ENCODE data around the gene SLC2A4RG.
"Not testable (repeated sequence)": the region's sequence is repeated elsewhere in the genome, so short reads cannot be mapped to it uniquely, and the experiment has no call there.

SLC2A4RG gene

DNA sequence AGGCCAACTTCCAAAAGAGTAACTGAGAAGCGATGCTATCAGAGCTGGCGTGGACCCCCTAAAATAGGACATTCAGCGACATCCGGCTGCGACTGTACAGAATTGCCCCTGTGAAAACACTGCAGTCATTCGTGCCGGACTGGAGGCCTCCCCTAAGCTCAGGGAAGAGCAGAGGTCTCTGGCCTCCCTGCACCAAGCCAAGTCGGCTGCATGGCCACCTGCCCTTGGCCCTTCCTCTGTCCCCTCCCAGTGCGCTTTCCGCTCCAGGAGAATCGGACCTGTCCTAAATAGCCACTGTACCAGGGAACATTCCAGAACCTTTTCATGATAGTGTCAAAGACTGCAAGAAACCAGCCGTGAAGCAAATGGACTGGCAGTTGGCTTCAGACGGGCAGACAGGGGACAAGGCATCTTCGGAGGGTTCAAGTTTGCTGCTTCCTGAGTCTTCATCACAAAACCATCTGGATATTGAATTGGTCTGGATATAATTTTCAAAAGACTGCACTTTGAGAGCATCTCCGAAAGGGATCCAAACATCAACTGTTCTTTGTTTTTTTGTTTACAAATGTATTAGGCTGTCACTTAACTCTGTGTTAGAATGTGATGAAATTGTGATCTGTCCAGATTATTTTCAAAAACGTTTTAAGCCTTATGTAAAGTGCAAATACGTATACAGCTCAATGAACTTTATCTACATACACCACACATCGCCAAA is 16.5 kb downstream of the SLC2A4RG start:
- DNase-seq: no peak

DNA sequence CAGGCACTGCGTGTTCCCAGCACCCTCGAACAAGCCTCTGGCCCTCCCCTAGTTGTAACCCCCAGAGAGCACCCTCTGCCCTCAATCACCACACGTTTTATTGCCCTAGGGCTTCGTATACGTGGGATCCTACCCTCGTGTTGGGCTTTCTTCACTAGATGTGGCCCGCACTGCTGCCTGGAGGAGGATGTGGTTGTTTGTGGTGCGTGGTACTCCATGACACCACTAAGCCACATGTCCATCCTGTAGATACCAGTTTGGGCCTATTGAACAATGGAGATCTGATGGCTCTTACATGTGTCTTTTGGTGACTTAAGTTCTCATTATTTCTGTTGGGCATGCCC is 17.0 kb downstream of the SLC2A4RG start:
- DNase-seq: no peak

DNA sequence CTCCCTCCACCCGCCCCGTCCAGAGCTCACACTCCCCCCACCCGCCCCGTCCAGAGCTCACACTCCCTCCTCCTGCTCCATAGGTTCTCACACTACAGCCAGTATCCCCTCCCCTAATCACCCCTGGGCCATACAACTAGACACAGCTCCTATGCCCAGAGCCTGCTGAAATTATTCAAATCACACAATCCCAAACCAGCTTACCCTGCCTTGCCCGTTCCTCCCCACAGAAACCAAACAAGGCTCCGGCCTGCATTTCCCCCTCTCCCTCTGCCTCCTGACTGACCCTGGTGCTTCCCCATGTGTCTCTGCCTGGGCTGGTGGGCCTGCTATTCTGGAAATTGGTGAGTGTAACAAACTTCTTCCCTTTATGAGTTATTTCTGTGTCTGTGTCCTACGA is 18.6 kb downstream of the SLC2A4RG start:
- DNase-seq: no peak

DNA sequence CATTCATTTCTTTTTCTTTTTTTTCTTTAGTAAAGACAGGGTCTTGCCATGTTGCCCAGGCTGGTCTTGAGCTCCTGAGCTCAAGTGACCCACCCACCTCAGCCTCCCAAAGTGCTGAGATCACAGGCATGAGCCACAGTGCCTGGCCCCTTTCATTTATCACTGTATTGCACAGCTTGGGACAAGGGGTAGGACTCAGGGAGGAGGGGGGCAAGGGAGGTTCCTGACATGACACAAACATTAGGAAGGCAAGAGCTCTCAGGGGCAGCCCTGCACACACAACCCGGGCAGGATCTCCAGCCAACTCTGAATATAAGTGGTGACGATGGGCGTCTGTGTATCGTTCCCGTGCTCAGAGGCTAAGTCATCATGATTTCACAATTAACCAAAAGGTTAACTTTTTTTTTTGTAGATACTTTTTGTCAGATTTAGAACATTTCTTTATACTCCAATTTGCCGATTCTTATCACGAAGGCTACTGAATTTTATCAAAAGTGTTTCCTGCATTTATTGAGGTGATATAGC is 19.9 kb downstream of the SLC2A4RG start:
- DNase-seq: no peak

DNA sequence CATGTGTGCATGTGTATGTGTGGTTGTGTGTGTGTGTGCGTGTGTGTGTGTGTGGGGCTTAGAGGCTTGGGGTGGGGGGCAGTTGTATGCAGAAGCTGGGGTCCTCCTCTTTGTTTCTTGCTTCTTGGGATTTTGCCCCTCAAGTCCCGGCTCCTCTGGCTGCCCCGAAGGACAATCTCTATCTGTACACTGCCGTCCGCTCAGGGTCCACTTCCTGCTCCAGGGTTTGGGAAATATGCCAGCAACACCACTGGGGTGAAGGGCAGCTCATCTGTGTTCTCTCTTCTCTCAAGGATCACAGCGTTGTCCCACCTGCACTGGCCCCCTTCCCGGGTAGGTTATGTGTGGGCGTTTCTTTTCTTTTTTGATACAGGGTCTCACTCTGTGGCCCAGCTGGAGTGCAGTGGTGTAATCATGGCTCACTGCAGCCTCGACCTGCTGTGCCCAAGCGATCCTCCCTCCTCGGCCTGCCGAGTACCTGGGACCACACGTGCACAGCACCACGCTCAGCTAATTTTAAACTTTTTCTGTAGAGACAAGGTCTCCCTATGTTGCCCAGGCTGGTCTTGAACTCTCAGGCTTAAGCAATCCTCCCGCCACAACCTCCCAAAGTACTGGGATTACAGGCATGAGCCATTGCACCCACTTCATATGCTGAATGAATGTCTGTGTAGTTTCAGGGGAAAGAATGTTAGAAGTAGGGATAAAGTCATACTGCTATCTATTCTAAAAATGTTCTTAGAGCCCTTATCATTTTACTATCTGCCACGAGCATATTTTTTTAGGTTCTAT is 25.7 kb downstream of the SLC2A4RG start:
- DNase-seq: no peak

DNA sequence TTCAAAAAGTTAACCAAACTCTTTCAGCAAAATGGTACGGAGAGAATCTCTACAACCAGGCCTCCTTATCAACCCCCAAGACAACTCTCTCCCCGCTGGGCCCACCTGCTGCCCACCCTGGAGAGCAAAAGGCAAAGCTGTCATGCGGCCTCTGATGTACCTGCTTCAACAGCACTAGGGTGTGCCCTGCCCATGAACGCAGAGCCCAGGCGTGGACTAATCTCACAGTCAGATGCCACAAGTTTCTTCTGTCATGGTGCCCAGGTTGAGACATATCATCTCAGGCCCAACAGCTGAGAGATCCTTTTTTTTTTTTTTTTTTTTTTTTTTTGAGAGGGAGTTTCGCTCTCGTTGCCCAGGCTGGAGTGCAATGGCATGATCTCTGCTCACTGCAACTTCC is 26.3 kb downstream of the SLC2A4RG start:
- DNase-seq: no peak

DNA sequence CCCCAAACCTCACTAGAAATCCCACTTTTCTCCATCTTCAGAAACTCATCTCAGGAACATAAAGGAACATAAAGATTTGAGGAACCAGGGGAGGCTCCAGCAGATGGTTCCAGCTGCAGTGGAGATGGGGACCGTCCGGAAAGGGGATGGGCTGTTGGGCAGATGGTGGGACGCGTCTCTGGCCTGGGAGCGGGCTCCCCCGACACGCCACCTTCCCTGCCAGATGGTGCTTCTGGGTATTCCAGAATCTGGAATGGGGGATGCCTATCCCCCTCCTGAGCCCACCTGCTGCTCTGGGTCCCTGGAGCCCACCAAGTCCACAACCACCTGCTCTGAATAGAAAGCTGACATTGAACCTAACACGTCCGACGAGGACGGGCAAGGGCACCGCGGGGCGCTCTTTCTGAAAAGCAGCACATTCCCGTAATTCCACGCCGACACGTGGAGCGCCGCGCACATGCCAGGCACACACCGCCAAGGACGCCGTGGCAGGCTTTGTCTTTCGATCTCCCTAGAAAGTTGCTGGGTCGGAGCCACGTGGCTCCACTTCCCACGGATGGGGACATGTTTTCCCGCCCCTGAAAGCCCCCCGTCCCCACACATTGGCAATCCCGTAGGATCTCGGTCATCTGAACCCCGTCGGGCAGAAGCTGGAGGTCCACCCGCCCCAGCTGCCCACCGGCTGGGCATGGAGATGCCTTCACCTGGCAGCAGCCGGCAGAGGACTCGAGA is 27.3 kb downstream of the SLC2A4RG start:
- DNase-seq: no peak

DNA sequence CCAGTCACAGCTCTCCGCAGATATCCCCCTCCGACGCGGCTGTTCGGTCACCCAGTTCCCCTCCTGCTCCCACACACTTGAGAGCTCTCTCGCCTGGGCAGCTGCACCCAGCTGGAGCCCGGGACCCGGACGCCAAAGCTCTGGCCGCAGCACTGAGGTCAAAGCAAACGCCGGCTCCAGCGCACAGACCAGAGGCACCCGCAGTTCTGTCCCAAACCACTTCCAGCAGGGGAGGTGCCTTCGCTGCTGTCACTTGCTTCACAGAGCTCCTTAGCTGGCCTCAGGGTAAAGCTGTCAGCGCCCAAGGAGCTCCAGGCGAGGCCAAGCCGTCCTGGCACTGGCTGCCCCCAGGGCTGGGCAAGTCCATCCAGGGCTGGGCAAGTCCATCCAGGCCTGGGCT is 27.9 kb downstream of the SLC2A4RG start:
- DNase-seq: no peak

DNA sequence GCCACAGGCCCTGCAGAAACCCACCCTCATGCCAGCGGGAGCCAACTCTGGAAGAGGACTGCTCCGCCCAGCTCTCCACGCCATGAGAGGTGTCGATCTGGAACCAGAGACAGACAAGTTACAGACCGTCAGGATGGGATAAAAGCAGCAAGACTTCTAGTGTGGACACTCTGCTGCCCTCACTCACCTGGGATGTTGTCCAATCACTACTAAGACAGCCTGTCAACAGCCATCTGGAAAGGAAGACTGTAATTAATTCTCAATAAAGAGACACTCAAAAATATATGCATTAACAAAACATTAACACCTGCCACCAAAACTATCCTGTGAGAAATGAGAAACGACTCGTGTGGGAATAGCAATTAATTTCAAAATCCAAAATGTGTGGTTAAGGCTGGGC is 28.3 kb downstream of the SLC2A4RG start:
- DNase-seq: no peak

DNA sequence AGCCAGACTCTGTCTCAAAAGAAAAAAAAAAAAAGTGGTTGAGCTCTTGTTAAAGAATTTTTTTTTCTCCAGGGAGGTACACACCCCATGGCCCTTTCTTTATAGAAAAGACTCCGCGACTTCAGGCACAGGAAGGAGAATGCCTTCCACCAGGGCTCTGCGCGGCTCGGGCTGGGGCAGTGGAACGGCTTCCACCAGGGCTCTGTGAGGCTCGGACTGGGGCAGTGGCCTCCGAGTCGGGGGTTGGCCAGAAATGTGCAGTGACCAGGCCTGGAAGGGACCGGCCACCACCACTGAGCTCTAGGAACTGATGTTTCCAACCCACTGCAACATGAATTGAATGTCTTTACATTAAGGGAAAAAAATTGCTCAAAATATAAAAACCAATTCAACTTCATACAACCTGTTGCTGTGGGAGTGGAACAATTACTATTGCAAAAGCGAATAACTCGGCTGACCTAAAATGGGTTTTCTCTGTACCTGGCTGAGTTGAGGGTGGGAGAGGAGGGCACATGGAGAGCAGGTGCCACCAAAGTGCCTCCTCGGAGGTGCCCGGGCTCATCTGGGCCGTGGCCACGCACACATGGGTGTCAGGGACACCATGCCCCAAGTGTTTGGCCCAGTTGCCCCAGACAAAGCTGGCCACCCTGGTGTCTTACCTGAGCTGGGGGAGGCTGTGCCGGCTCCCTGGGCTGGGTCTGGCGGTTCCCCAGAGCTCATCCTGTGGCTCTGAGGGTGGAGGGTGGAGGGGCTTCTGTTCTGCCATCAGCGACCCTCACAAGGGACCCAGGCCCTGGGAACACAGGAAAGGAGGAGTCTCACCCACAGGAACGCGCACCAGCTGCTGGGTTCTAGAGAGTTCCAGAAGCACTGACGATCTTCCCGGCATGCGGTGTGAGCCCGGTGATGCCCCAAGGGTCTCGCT is 29.3 kb downstream of the SLC2A4RG start:
- DNase-seq: no peak

DNA sequence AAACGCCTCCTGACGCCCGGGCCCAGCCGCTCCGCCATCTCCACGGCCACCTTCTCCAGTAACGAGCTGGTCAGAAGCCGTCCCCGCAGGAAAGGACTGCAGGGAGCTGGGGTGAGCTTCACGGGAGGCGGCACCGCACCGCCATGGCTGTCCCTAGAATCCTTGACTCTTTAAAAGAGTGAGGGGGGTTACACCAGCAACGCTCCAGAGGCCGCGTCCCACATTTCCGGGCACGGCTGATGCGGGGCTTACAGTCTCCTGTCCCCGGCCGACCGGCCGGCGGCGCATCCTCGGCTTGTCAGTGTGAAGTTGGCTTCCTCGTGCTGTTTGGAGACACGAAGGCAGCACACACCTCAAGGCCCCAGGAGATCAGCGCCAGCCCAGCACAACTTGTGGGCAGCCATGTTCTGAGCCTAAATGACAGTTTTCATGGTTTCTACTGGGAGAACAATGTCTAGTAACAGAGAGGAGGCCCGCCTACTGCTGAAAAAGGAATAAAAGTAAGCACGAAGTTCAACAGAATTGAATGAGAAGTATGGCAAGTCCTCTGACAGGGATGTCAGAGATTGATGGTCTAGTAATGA is 30.4 kb downstream of the SLC2A4RG start:
- no peak for DNase-seq

DNA sequence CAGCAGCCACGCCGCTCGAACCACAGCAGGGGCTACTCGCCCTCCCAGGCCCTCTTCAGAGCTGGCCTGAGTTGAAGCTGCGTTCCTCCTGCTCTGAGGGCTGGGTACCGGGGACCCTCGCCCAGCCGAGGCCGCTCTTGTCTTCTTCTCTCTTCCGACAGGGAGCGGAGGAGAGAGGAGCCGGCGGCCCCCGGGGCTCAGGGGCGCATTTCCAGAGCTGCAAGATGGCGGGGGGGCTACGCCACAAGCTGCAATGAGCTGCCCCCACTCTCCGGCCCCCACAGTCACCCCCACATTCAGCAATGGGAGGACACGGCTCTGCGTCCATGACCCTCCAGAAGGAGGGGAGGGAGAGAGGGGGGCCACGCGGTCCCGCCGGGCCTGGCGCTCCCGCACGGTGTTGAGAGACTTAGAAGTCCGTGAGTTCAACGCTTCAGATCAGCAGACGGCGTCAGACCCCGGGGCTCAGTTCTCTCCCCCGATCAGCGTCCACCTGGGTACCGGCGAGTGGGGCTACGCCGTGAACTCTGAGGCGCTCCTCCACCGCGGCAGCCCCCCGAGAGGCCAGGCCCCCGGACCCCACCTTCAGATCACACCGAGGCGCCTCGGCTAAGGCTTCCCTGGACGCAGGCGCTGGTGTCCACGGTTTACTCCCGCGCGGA is 31.6 kb downstream of the SLC2A4RG start:
- DNase-seq: no peak

DNA sequence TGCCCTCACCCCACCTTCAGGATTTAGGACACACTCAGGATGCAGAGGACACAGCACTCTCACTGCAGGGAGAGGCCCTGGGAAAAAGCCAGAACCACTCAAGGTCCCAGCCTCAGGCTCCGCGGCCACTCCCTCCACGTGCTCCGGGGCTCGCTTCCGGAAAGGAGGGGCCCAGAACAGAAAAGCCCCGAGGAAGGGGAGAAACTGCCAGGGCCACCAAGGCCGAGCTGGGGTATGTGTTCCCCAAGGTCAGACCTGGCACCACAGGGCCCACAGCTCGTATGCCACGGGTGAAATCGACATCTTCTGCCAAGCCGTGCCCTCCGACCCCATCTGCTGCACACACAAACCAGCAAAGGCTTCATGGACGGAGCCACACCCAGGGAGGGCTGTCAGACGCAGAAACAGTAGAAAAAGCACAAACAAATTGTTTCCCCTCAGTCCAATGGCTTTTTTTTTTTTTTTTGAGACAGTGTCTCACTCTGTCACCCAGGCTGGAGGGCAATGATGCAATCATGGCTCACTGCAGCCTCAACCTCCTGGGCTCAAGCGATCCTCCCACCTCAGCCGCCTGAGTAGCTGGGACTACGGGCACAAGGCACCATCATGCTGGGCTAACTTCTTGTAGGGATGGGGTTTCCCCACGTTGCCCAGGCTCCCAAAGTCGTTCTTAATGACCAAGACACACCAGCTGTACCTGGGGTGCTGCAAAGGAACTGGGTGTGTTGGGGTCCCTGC is 33.4 kb downstream of the SLC2A4RG start:
- DNase-seq: no peak

DNA sequence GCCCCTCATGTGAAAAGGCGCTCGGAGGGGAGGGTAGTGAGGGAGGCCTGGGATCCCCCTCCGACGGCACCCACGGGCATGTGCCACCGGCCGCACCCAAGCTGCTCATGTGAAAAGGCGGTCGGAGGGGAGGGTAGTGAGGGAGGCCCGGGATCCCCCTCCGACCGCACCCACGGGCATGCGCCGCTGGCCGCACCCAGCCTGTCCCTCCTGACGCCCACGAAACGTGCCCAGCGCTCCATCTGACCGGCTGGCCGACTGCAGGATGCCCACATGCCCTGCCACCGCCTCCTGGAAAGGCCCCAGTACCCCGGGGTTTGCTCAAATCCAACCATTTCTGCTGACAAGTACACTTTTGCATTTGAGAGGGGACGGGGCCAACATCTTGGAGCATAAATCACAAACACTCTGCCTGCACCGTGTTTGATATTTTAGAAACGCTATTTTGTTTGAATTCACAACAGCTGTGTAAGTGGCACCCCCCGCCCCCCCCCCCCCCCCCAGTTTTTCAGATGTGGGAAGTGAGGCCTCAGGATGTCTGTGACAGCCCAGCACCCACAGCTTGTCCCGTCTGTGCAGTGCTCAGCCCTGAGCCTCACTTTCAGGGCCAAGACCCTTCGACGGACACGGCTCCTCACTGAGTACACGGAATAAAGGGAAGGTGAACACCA is 34.1 kb downstream of the SLC2A4RG start:
- DNase-seq: no peak

DNA sequence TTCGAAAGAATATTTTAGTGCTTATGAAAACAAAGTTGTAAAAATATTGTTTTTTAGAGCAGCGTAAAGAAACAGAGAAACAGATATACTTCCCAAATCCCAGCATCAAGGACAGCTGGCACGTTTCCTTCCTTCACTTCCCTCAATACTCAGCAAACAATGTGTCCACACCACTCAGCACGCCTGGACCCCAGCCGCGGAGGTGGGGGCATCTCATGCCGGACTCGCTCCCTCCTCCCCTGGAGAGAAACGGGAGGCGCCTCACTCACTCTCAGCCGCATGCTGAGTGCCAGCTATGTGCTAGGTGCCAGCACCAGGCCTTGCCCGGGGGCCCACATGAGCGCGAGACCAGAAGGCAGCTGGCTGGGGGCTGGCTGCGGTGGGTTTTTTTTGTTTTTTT is 34.7 kb downstream of the SLC2A4RG start:
- DNase-seq: no peak

DNA sequence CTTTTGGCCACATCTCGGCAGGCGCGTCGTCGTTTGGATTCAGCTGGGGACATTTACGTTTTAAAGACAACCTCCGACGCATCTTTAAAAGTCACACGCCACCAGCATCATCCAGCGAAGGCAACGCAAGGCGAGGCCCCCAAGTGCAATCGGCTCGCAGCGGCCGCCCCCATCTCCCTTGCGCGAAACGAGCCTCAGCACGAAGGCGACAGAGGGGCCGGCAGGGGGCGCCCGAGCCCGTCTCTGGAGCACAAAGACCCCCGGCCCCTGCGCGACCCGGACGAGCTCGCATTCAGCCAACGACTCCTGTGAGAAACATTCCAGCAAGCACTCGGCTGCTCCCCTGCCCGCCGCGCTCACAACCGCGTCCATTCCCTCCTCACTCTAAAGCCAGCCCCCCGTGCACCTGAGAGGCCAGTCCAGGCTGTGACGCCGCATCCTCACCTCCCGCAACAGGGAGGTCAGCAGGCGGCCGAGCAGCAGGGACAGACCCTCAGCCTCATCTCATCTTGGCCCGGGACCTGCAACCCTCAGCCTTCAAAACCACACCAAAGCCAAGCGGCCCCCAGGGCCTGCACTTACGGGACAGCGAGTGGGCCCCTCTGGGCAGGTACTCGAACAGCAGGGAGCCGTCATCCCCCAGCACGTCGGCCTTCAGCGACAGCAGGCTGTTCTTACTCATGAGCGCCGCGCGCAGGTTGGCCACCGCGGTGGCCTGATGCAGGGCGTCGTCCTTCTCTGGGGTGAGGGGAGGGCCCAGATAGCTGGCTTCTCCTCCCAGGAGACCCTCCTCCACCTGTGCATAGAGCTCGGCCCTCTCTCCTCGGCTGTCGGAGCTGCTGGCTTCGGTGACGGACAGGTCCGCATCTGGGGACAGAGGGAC is 35.8 kb downstream of the SLC2A4RG start:
- no peak for DNase-seq

DNA sequence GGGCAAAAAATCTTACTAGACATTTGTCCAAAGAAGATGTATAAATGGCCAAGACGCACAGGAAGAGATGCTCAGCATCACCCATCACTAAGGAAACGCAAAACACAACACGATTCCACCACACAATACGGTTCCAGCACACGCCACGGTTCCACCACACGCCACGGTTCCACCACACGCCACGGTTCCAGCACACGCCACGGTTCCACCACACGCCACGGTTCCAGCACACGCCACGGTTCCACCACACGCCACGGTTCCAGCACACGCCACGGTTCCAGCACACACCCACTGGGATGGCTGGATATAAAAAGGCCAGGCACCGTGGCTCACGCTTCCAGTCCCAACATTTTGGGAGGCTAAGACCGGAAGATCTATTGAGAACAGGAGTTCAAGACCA is 37.3 kb downstream of the SLC2A4RG start:
- DNase-seq: not testable (repeated sequence)

DNA sequence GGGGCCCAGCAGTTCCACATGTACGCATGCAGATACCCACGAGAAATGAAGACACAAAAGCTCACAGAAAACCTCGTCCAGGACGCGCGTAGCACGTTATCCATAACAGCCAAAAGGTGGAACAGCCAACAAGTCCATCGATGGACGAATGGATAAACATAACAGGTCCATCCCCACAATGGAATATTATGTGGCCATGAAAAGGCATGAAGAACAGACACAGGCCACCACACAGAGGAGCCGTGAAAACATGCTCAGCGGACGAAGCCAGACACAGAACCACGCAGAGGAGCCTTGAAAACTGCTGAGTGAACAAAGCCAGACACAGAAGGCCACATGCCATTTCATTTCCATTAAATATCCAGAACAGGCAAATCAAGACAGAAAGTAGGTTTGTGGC is 38.0 kb downstream of the SLC2A4RG start:
- no peak for DNase-seq

DNA sequence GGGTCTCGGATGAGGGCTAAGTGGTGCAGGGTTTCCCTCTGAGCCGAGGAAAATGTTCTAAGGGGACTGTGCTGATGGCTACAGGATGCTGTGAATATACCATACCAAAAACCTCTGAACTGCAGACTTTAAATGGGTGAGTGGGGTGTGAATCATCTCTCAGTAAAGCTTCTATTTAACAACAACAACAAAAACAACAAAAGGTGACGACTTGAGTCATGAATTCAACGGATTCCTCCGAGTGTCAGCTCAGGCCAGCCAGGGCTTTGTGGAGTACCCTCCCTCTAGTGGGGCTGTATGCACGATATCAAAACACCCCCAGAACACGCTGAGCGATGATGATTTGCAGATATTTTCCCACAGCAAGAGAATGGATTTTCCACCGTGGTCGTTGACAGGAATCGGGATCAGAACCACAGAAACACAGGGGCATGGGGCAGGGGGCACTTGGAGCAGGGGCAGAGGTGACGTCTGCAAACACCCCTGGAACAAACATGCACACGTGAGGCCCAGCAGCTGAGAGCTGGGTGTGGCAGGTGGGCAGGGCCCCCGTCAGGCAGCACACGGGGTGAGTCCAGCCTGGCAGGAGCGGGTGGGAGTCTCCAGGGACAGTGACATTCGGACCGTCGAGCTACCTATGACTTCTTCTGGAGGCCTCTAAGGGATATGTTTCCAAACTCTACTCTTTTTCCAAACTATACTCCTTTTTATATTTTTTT is 38.6 kb downstream of the SLC2A4RG start:
- no peak for DNase-seq

Measured in NK-92 treated with Interleukin-12 subunit alpha and Interleukin-12 subunit beta, amount 100 ng/mL, for 24 hours (cell line).